Astrocyte of the spinal cord (primary cell): ENCODE results near the gene CLDN19.

Experiments used
- DNase-seq: peaks from one replicate; pipeline ENCODE4 v3.0.0; 2011; ENCODE audit warnings: low read depth, low spot score
- H3K4me3 ChIP-seq: 2 replicates; pipeline ENCODE4 v1.5.1; 2011; ENCODE audit warnings: low read depth, mild to moderate bottlenecking, low read length, moderate library complexity
- in situ Hi-C: cut with HindIII; loops from 2 replicates; pipeline ENCODE4 v1.10.0; 2017; ENCODE audit warnings: low sequenced_read_pairs
- TF ChIP-seq, protein P1 (sequence below): IDR thresholded peaks from 2 replicates; pipeline ENCODE4 v1.5.1; 2012; ENCODE audit warnings: low read depth, mild to moderate bottlenecking, low read length, inconsistent platforms

The CLDN19 gene

DNA sequence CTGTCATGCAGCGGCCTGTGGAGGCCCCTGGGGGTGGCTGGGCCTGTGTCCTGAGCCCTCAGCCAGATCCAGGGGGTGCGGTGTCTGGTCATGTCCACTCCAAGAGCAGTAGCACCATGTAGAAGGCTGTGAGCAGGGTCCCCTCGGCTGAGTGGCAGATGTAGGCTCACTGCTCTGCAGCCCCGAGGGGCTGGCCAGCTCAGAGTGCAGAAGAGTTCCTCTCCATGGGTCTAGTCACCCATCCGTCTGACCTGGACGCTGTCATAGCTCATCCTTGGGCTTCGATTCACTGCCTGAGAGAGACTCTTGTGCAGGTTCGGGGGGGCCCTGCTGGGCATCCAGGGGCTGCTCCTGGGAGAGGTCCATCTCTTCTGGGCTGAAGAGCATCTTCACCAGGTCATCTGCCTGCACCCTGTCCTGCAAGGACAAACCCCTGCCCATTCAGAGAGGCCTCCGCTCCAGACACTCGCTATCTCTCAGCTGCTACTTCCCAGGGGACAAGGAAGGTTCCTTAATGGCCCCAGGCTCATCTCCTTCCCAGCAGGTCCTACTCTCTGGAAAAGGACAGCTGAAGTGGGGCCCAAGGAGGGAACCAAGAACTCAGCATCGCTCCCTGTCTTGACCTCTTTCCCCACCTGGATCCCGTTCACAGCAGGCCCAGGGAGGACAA lies 6.5 kb upstream of the CLDN19 start:
- TF ChIP-seq, protein P1, sequence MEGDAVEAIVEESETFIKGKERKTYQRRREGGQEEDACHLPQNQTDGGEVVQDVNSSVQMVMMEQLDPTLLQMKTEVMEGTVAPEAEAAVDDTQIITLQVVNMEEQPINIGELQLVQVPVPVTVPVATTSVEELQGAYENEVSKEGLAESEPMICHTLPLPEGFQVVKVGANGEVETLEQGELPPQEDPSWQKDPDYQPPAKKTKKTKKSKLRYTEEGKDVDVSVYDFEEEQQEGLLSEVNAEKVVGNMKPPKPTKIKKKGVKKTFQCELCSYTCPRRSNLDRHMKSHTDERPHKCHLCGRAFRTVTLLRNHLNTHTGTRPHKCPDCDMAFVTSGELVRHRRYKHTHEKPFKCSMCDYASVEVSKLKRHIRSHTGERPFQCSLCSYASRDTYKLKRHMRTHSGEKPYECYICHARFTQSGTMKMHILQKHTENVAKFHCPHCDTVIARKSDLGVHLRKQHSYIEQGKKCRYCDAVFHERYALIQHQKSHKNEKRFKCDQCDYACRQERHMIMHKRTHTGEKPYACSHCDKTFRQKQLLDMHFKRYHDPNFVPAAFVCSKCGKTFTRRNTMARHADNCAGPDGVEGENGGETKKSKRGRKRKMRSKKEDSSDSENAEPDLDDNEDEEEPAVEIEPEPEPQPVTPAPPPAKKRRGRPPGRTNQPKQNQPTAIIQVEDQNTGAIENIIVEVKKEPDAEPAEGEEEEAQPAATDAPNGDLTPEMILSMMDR, result no peak
- no peak overlapping the region for H3K4me3 ChIP-seq
- no peak for DNase-seq
- in situ Hi-C loops, result no loop called here

- H3K4me3 ChIP-seq, result no peak overlapping the region
- DNase-seq, result no peak
- TF ChIP-seq, protein P1, result no peak
- in situ Hi-C loops, result no loop called here
Observed at GRCh38 chr1:42745851-42746250, 5.8 kb upstream of the CLDN19 start.

GRCh38 chr1:42744148-42744413 lies 4.0 kb upstream of the CLDN19 start:
- TF ChIP-seq, protein P1, result no peak
- DNase-seq, result no peak
- in situ Hi-C loops, result no loop called here
- no peak overlapping the region for H3K4me3 ChIP-seq

- in situ Hi-C loops, result no loop called here
- TF ChIP-seq, protein P1, result no peak
- DNase-seq, result no peak
- no peak overlapping the region for H3K4me3 ChIP-seq
Observed at GRCh38 chr1:42743317-42744147, 3.5 kb upstream of the CLDN19 start.

DNA sequence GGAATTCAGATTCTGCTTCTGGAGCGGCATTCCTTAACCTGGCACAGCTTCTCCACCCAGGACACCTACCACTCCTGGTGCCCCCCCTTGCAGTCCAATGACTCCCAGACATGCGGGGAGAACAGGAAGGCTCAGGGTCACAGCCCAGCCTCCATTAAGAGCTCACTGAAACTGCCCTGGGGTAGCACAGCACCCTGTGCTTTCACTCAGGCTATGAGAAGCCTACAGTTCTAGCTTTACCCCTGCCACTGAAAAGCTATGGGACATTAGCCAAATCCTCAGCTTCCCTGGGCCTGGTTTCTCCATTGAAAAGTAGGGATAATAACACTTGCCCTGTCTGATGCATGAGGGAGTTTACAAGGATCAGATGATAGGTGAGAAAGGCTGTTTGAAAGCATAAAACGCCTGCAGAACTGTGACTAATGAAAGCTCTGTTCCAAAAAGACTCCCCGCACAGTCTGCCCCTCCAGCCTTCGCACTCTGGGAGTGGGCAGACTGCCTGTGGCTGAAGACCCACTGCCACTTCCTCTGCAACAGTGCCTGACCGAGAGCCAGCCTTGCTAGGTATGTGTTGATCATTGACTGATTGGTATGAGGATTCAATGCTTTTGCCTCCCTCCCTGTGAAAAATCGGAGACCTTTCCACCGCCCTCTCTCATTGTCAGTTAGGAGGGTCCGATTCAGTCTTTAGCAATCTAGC lies 2.7 kb upstream of the CLDN19 start:
- DNase-seq, result no peak
- in situ Hi-C loops, result no loop called here
- no peak overlapping the region for H3K4me3 ChIP-seq
- TF ChIP-seq, protein P1, result no peak

- TF ChIP-seq, protein P1, result no peak
- H3K4me3 ChIP-seq, result no peak overlapping the region
- in situ Hi-C loops, result no loop called here
- DNase-seq, result no peak
Observed at GRCh38 chr1:42742141-42742540, 2.1 kb upstream of the CLDN19 start.
